NB4 (cell line): ENCODE results near the gene EGFLAM.
A peak's percentile ranks its signal among the peaks of the same experiment; 100 is the strongest.

Experiments
- DNase-seq: peaks from one replicate; pipeline ENCODE4 v3.0.0; 2010; ENCODE audit warnings: low read depth
- H3K4me3 ChIP-seq: one replicate; pipeline ENCODE4 v1.5.1; 2011; ENCODE audit warnings: mild to moderate bottlenecking, low read depth, low read length, moderate library complexity
- MYC ChIP-seq: IDR thresholded peaks from 2 replicates; pipeline ENCODE4 v1.6.1; 2011; ENCODE audit warnings: low read depth, low read length
- POLR2A ChIP-seq: IDR thresholded peaks from 2 replicates; pipeline ENCODE4 v1.6.1; 2011; ENCODE audit warnings: mild to moderate bottlenecking; ENCODE audit not compliant: insufficient read length; ENCODE audit errors: extremely low read depth
- TF ChIP-seq, protein P1 (sequence below): IDR thresholded peaks from one replicate; pipeline ENCODE4 v1.5.1; 2012; ENCODE audit warnings: low read depth, low read length
- TF ChIP-seq, protein P2 (sequence below): IDR thresholded peaks from 2 replicates; pipeline ENCODE4 v1.6.1; 2011; ENCODE audit warnings: low read depth, low read length

Gene EGFLAM

GRCh38 chr5:38289457-38289856, 31.1 kb downstream of the EGFLAM start:
- TF ChIP-seq MYC (no peak), POLR2A (no peak)
- TF ChIP-seq, protein P1, sequence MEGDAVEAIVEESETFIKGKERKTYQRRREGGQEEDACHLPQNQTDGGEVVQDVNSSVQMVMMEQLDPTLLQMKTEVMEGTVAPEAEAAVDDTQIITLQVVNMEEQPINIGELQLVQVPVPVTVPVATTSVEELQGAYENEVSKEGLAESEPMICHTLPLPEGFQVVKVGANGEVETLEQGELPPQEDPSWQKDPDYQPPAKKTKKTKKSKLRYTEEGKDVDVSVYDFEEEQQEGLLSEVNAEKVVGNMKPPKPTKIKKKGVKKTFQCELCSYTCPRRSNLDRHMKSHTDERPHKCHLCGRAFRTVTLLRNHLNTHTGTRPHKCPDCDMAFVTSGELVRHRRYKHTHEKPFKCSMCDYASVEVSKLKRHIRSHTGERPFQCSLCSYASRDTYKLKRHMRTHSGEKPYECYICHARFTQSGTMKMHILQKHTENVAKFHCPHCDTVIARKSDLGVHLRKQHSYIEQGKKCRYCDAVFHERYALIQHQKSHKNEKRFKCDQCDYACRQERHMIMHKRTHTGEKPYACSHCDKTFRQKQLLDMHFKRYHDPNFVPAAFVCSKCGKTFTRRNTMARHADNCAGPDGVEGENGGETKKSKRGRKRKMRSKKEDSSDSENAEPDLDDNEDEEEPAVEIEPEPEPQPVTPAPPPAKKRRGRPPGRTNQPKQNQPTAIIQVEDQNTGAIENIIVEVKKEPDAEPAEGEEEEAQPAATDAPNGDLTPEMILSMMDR = no peak
- TF ChIP-seq, protein P2, sequence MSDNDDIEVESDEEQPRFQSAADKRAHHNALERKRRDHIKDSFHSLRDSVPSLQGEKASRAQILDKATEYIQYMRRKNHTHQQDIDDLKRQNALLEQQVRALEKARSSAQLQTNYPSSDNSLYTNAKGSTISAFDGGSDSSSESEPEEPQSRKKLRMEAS = no peak
- no peak overlapping the region for H3K4me3 ChIP-seq
- no peak for DNase-seq

GRCh38 chr5:38290028-38290653, 31.8 kb downstream of the EGFLAM start:
- DNase-seq = no peak
- no peak overlapping the region for H3K4me3 ChIP-seq
- TF ChIP-seq MYC (no peak), POLR2A (no peak)
- TF ChIP-seq, protein P1 = no peak
- TF ChIP-seq, protein P2 = no peak

DNA sequence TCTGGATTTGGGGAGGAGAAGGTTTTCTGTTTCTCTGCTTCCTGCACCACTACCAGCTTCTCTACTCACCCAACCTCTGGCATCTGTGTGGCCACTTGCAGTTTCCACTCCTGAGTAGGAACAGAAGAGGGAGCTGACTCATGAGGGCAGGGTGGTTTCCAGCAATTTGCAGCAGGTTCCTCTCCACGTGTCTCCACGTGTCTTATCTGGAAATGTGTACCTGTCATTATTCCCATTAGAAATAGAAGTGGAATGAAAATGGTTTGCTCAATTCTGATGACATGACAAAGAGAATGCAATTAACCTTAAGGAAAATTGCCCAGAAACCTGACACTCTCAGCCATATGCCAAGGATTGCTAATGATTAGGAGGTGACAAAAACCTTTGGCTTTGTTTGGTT, 33.0 kb downstream of the EGFLAM start:
- DNase-seq = no peak
- no peak overlapping the region for H3K4me3 ChIP-seq
- TF ChIP-seq, protein P2 = peak; percentile 34; the same call in 1 of the 2 replicates
- TF ChIP-seq MYC (no peak), POLR2A (no peak)
- TF ChIP-seq, protein P1 = no peak

DNA sequence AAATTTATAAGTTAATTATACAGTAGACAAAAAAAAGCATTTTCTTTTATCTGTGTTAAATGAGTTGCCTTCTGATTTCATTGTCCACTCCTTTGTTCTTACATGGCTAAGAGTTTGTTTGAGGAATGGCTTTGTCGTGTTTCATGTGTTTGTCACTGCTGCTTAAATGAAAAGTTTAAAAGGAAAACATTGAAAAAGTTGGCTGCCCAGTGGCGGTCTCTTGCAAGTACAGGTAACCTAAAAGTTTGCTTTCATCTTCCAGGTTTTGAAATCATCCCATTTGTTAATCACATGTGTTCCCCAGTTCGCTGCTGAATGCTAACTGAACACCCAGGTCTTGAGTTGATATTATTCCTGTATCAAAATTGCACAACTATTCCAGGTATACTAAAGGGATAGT, 33.9 kb downstream of the EGFLAM start:
- DNase-seq = no peak
- no peak overlapping the region for H3K4me3 ChIP-seq
- TF ChIP-seq POLR2A (no peak), MYC (no peak)
- TF ChIP-seq, protein P1 = no peak
- TF ChIP-seq, protein P2 = no peak

GRCh38 chr5:38295751-38296150, 37.4 kb downstream of the EGFLAM start:
- no peak for TF ChIP-seq MYC
- TF ChIP-seq, protein P2 = no peak
- TF ChIP-seq, protein P1 = no peak
- no peak for TF ChIP-seq POLR2A
- H3K4me3 ChIP-seq = no peak overlapping the region
- DNase-seq = no peak
